GM21390 (cell line): ENCODE data around the gene SHLD2.
"Not testable (repeated sequence)": the region's sequence is repeated elsewhere in the genome, so short reads cannot be mapped to it uniquely, and the experiment has no call there.

Source experiments
- ATAC-seq: cut with Tn5 transposase; IDR thresholded peaks from one replicate; pipeline ENCODE4 v1.9.1; 2021; ENCODE audit not compliant: unreplicated experiment

SHLD2 gene

GRCh38 chr10:87084291-87084782 lies 10.7 kb upstream of the SHLD2 start:
- peak; percentile 61 for ATAC-seq

GRCh38 chr10:87085537-87085936 lies 9.5 kb upstream of the SHLD2 start:
- no peak for ATAC-seq

GRCh38 chr10:87089746-87090145 lies 5.3 kb upstream of the SHLD2 start:
- no peak for ATAC-seq

- ATAC-seq, result no peak
Measured at GRCh38 chr10:87090779-87091178, 4.2 kb upstream of the SHLD2 start.

- no peak for ATAC-seq
Measured at GRCh38 chr10:87092376-87092860, 2.6 kb upstream of the SHLD2 start.

GRCh38 chr10:87092861-87093631 lies 2.0 kb upstream of the SHLD2 start:
- ATAC-seq, result no peak

- peak; percentile 17 for ATAC-seq
Measured at GRCh38 chr10:87093632-87094372, 1.2 kb upstream of the SHLD2 start.

- peak; percentile 56 for ATAC-seq
Measured at GRCh38 chr10:87095236-87095945, 385 bp downstream of the SHLD2 start.

GRCh38 chr10:87101996-87102395 lies 7.0 kb downstream of the SHLD2 start:
- no peak for ATAC-seq

GRCh38 chr10:87104727-87105126 lies 9.7 kb downstream of the SHLD2 start:
- ATAC-seq, result not testable (repeated sequence)

GRCh38 chr10:87105446-87106124 lies 10.6 kb downstream of the SHLD2 start:
- no peak for ATAC-seq

- not testable (repeated sequence) for ATAC-seq
Measured at GRCh38 chr10:87118122-87118521, 23.1 kb downstream of the SHLD2 start.

- ATAC-seq, result not testable (repeated sequence)
Measured at GRCh38 chr10:87119029-87119428, 24.0 kb downstream of the SHLD2 start.

GRCh38 chr10:87123351-87123750 lies 28.3 kb downstream of the SHLD2 start:
- not testable (repeated sequence) for ATAC-seq

GRCh38 chr10:87127048-87127447 lies 32.0 kb downstream of the SHLD2 start:
- ATAC-seq, result not testable (repeated sequence)

GRCh38 chr10:87127607-87128156 lies 32.7 kb downstream of the SHLD2 start:
- not testable (repeated sequence) for ATAC-seq

GRCh38 chr10:87132176-87132575 lies 37.2 kb downstream of the SHLD2 start:
- ATAC-seq, result not testable (repeated sequence)

- not testable (repeated sequence) for ATAC-seq
Measured at GRCh38 chr10:87133936-87134335, 38.9 kb downstream of the SHLD2 start.

- ATAC-seq, result not testable (repeated sequence)
Measured at GRCh38 chr10:87134440-87134839, 39.4 kb downstream of the SHLD2 start.

GRCh38 chr10:87137478-87137877 lies 42.5 kb downstream of the SHLD2 start:
- not testable (repeated sequence) for ATAC-seq
